Measurements from ENCODE around the gene OXT.

DNA sequence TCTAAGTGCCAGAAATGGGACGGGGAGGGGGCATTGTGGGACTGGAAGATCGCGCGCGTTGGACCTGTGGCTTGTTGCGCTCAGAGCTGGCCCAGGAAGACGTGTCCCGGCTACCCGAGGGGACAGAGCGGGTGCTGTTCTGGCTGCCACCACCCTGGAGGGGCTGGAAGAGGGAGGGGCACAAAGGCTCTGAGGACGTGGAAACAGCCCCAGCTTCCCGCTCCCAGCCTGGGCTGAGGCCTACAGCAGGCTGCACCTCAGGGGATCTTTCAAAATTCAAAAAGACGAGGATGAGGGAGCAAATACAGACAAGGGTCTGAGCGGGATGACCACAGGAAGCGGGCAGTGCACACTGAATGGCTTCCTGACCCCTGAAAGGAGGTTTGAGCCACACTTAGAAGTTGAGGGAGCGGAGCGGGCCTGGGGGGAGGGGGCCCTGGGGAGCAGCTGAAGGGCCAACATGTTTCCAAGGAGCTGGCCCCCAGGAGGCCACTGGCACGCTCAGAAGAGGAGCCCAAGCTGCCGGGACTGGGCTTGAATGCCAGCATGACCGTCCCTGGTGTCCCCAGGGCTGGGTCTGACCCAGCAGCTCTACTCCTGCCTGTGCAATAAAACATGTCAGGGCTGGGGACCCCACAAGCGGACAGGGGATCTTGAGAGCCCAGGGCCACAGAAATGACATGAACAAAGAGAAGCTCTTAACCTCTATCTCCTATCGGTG, 1.3 kb downstream of the OXT start:
- TF ChIP-seq SUZ12 (IDR thresholded peaks at IDR 0.05) (no peak), FOXM1 (IDR thresholded peaks at IDR 0.05; ENCODE audit: borderline replicate concordance) (no peak), BHLHE40 (IDR thresholded peaks at IDR 0.05; ENCODE audit: borderline replicate concordance) (no peak), FOXK2 (IDR thresholded peaks at IDR 0.05) (no peak)

Data from HEK293T (cell line).